Renal cortical epithelial cell (primary cell): ENCODE data around the gene GYPC. TPM values are rescaled to one million over a fixed set of nuclear protein-coding genes. Genes with fewer than 3 reads are reported as not detected.
A peak's percentile ranks its signal among the peaks of the same experiment; 100 is the strongest.
"Not testable (repeated sequence)": the region's sequence is repeated elsewhere in the genome, so short reads cannot be mapped to it uniquely, and the experiment has no call there.

Source experiments
- DNase-seq: peaks from one replicate; pipeline ENCODE4 v3.0.0-alpha.2; 2011; ENCODE audit warnings: low read depth
- total RNA-seq: library from RNA; depleted of rRNA; stranded (reverse); fragments of >200 nt; gene quantifications from 2 replicates; pipeline ENCODE4 v1.2.3, GENCODE V29; 2014

GYPC gene
- 22.3 and 34.7 TPM in 2 replicates for total RNA-seq

- peak; percentile 47 for DNase-seq
Measured at GRCh38 chr2:126655500-126656430, at the start of gene GYPC. Gene GYPC (plus strand): TSS chr2:126656158. CDS start chr2:126656264, 106 bp downstream.

DNA sequence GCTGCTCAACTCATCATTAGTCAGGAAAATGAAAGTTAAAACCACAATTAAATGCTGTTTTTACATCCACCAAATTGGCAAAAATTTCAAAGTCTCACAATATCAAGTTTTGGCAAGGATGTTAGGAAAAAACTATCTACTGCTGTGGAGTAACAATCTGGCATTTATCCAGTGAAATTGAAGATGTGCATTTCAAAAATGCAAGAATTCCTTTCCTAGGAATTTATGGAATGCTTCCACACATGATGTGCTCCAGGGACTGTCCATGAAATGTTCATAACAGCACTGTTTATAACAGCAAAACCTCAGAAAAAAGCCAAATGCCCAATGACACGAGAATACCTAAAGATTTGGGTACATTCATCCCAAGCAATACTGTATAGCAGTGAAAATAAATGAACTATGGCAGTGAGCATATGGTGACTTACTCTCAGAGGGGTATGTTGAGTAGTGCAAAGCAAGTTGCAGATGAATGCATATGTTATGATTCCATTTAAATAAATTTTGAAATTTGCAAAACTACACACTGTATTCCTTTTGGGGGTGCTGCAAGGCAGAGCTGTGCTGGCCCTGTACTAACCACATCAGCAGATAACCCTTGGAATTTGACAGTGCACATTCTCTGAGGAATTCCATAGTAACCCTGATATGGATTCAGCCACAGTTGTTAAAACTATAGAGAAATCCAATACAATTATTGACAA, 41.3 kb upstream of the GYPC start:
- DNase-seq = no peak

- DNase-seq = no peak
Measured at GRCh38 chr2:126616606-126617069, 39.3 kb upstream of the GYPC start.

GRCh38 chr2:126620302-126620701, 35.7 kb upstream of the GYPC start:
- no peak for DNase-seq

DNA sequence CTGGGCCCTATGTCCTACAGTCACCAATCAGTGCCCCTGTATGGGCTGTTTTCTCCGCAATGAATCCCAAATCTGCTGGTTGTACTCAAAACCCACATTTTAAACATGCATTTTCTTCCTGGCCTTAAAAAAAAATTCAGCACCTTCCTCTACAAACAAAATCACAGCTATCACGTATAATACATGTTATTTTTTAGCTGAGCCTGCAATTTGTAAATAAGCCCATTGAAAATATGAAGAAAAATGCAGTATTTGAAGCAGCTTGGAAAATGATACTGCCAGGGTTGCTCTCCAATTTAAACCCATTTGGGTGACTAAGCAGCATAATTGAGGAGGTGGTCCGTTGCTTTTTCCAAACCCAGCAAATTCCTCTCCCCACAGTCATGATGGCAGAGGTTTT, 33.0 kb upstream of the GYPC start:
- DNase-seq = no peak

DNA sequence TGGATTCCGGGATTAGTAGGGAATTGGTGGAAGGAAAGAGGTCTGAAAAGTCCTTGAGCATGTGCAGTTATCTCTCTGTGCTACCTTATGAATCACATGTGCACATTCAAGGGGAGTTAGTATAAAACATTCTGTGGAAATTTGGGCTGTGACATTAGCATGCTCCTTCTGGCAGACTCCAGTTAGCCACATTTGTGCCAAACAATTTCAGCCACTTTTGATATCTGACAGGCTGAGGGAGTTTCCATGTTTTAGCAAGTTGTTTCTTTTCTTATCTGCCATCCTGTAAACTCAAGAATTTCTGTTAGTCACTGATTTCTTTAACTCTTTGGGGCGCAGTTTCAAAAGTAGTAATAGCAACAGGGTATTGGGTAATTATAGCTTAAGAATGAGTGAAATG, 28.3 kb upstream of the GYPC start:
- no peak for DNase-seq

DNA sequence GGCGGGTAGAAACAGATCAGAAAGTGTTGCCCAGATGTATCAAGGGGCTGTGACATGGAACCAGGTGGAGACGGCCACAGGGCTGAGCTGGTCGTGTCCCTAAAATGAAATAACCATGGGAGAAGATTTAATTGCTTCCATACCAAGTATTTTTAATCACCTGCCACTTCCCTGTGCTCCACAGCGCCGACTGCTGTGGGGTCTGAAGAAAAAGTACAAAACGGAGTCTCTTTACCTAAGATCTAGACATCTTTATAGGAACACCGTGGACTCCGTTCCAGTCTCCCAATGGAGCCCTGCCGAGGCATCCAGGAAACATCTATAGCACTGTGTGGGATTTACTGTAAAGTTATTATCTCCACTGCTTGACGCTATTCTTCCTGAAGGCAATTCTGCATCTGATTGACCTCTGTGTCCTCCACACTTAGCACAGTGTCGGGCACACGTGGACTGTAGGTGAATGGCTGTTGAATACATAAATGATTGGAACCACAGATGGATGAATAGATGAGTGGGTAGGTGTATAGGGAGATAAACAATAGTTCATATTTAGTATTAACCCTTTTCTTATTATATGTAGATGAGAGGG, 21.6 kb upstream of the GYPC start:
- DNase-seq = no peak

DNA sequence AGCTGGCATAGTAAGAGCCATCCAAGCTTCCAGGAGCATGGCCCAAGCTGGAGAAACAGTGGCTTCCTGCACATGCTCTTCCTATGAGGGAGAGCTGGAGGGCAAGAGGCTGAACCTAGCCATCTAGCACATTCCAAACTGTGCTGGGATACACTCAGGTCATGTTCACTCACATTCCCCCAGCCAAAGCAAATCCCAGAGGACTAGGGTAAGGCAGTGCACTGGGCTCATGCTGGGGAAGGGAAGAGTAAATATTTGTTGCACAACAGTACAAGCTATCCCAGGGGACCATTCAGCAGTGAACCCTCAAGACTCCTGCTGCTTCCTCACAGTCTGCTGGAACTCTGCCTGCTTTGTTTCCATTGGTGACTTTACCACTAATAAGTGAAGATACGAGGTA, 20.7 kb upstream of the GYPC start:
- no peak for DNase-seq

DNA sequence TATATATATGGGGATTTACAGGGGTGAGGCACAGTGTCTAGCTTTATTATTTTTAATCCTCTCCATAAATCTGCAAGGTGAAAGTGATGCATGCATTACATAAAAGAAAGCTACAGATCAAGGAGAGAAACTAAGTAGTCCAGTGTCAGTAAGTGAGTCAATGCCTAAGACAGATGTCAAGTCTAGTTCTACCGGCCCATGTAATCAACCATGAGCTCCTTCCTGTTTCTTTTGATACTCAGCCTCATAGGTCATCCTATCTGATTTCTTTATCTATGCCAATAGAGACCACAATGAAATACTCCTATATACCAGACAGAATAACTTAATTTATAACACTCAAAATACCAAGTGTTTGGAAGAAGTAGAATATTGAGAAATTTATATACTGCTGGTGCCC, 20.2 kb upstream of the GYPC start:
- DNase-seq = no peak

DNA sequence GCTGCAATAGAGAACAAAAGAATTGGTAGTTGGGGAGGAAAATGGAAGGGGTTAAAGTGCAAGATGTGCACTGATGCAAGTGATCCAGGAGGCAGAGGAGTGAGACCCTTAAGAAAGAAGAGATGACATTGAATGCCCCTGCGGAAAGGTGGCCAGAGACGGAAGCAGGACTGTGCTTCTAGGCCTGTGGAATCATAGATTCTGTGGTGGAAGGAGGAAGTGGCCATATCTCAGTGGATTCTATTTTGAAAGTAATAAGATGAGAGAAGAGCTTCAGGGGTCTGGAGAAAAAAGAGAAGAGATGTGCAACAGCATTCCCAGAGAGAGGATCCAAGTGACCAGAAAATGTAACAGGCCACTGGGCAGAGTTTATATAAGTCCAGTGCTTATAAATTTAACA, 18.6 kb upstream of the GYPC start:
- DNase-seq = no peak

GRCh38 chr2:126638746-126639145, 17.2 kb upstream of the GYPC start:
- DNase-seq = no peak

GRCh38 chr2:126639276-126639675, 16.7 kb upstream of the GYPC start:
- DNase-seq = no peak

- not testable (repeated sequence) for DNase-seq
Measured at GRCh38 chr2:126641294-126641693, 14.7 kb upstream of the GYPC start.

GRCh38 chr2:126642031-126642430, 13.9 kb upstream of the GYPC start:
- DNase-seq = no peak

DNA sequence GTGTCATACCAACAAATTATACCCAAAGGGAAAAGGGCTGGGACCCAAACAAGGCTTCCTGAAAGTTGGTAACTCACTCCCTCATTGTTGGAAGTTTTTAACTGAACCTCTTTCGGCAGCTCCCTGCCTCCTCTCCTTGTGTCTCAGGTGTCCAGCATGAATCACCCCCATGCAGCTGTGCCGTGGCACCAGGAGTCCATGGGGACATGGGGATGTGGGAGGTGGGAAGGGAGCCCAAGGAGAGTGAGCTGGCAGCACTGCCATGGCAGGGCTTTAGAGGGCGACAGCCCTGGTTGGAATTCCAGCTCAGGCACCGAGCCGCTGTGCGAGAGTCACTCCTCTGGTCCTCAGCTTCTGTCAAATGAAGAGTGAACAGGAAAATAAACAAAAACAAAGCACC, 12.5 kb upstream of the GYPC start:
- no peak for DNase-seq

DNA sequence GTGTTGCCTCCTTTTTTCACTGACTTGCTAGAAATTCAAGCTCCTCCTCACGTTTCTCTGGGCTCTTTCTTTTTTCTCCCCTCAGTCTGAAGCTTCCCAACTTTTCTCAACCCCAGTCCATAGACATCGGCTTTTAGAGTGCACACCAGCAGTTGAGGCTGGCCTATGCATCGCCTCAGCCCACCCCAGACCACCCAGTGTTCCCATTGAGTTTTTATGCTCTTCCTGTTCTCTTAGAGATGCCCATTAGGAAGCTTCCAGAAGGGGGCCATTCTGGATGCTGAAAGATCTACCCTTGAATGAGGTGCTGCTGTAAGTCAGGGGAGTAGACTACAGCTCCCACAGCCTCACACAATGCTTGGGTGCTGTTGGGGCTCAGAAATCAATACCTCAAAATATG, 12.0 kb upstream of the GYPC start:
- DNase-seq = no peak

DNA sequence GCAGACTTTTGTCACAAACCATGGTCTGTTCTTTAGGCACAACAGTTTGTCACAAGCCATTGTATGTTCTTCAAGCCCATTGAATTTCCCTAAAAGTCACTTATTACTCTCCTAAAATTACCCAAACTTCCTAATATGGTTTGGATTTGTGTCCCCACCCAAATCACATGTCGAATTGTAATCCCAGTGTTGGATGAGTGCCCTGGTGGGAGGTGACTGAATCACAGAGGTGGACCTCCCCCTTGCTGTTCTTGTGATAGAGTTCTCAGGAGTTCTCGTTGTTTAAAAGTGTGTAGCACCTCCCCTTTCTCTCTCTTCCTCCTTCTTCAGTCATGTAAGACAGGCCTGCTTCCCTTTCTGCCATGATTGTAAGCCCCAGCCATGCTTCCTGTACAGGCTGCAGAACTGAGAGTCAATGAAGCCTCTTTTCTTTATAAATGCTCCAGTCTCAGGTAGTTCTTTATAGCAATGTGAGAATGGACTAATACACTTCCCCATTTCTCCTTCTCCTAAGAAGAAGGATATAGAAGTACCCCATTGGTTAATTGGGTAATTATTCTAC, 11.2 kb upstream of the GYPC start:
- no peak for DNase-seq

- no peak for DNase-seq
Measured at GRCh38 chr2:126645211-126645618, 10.7 kb upstream of the GYPC start.

DNA sequence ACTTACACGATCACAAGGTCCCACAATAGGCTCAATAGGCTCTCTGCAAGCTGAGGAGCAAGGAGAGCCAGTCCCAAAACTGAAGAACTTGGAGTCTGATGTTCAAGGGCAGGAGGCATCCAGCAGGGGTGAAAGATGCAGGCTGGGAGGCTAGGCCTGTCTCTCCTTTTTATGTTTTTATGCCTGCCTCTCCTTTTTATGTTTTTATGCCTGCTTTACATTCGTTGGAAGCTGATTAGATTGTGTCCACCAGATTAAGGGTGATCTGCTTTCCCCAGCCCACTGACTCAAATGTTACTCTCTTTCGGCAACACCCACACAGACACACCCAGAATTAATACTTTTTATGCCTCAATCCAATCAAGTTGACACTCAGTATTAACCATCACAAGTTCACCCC, 9.9 kb upstream of the GYPC start:
- no peak for DNase-seq

- DNase-seq = not testable (repeated sequence)
Measured at GRCh38 chr2:126647714-126648344, 8.1 kb upstream of the GYPC start.

GRCh38 chr2:126648345-126648786, 7.6 kb upstream of the GYPC start:
- DNase-seq = not testable (repeated sequence)

- no peak for DNase-seq
Measured at GRCh38 chr2:126649101-126649500, 6.9 kb upstream of the GYPC start.
